Ovary (tissue), 9 donors: ENCODE results near the gene AVL9. TPM values are rescaled to one million over a fixed set of nuclear protein-coding genes. Genes with fewer than 3 reads are reported as not detected.

Experiments used
- DNase-seq, 5 donors: peaks; one replicate each; pipeline ENCODE4 v3.0.0-alpha.2; 2019 to 2020
- H3K27ac ChIP-seq, 2 donors: fragments of 200-600 bp; one replicate each; pipeline versions ENCODE4 v1.5.1 to v1.8.0; 2019 to 2022
- H3K27me3 ChIP-seq: fragments of 200-600 bp; one replicate; pipeline ENCODE4 v1.8.0; 2022
- H3K36me3 ChIP-seq: fragments of 200-600 bp; sonication (generic); one replicate; pipeline ENCODE4 v1.5.1; 2019
- H3K4me1 ChIP-seq: one replicate; pipeline ENCODE4 v1.8.1; 2013; ENCODE audit warnings: mild to moderate bottlenecking, moderate library complexity; ENCODE audit not compliant: insufficient read depth
- H3K4me3 ChIP-seq: fragments of 200-600 bp; sonication (generic); one replicate; pipeline ENCODE4 v1.5.1; 2017
- H3K9me3 ChIP-seq, 2 donors: fragments of 200-600 bp in 1 of 2; sonication (generic) in 1 of 2; one replicate each; pipeline versions ENCODE4 v1.5.1 to v1.8.1; 2013 to 2019; ENCODE audit warnings: mild to moderate bottlenecking in 1 of 2, moderate library complexity in 1 of 2
- CTCF ChIP-seq, 3 donors: fragments of 450-650 bp in 2 of 3; fragments of 200-600 bp in 1 of 3; IDR thresholded peaks; one replicate each; pipeline versions ENCODE4 v1.5.1 to v1.8.0; 2016 to 2022; ENCODE audit warnings: antibody characterized with exemption in 3 of 3, mild to moderate bottlenecking in 1 of 3
- EP300 ChIP-seq: sonication (generic); formaldehyde crosslinking; IDR thresholded peaks from one replicate; pipeline ENCODE4 v1.6.1; 2017; ENCODE audit warnings: antibody characterized with exemption
- POLR2A ChIP-seq: fragments of 450-650 bp; IDR thresholded peaks from one replicate; pipeline ENCODE4 v1.6.1; 2017; ENCODE audit warnings: antibody characterized with exemption, mild to moderate bottlenecking, moderate library complexity
- WGBS, 3 donors: extraction: QIAGEN DNeasy Blood & Tissue Kit in 1 of 3; methylation state at CpG; one replicate each; pipeline versions ENCODE4 v1.1.5 to v1.1.7; 2013 to 2017; 5-methylcytosine and 5-hydroxymethylcytosine counted together
- intact Hi-C, 4 donors: fragments of 100-400 bp; cut with DNase I; formaldehyde crosslinking; loops; one replicate each; pipeline versions ENCODE4 v1.11.0 to v1.15.1; 2022 to 2023
- polyA plus RNA-seq, 2 donors: library from polyadenylated mRNA; stranded (reverse); fragments of 200-250 nt in 1 of 2; fragments of 350-450 nt in 1 of 2; fragmentation: Illumina TruSeq in 1 of 2; extraction: RNeasy Lipid Tissue Mini Kit (QIAGEN cat#74804) in 1 of 2; gene quantifications; one replicate each; pipeline ENCODE4 v1.2.3, GENCODE V29; 2013 to 2014
- total RNA-seq, 7 donors: library from RNA; depleted of rRNA in 2 of 7; stranded (reverse); fragments of >200 nt in 2 of 7; fragmentation: NEBNext Ultra II Directional in 3 of 7; extraction: Animal tissue kit (Norgen Biotek cat#: 25700) in 3 of 7; gene quantifications; one replicate each; pipeline versions ENCODE4 v1.1.0 to v1.2.4, GENCODE V29; 2016 to 2023
- donor health status: DM: no; HTN: no; CAD: no; lungs with moderate emphysema.
- donor health status: DM: no; HTN: no; CAD: no.
- donor health status: Bipolar disorder and iron deficiency.
- donor health status: DM: yes; HTN: yes; CAD: no.
- donor health status: DM: no; HTN: no; CAD: no.
- donor health status: DM: yes; HTN: yes; CAD: no.

The AVL9 gene
- total and polyA plus RNA-seq, 9 donors = 6.8 to 34.4 (median 25.0) TPM

GRCh38 chr7:32559480-32559879 lies 64.2 kb downstream of the AVL9 start:
- DNase-seq = no peak
- TF ChIP-seq POLR2A = no peak
- TF ChIP-seq CTCF (IDR thresholded peaks at IDR 0.05) = no peak
- TF ChIP-seq EP300 = no peak
- intact Hi-C loops = no loop called here
- WGBS, 3 donors = 95 to 99% (median 96%) methylated on average over 4 of the region's 4 CpGs
- Histone ChIP-seq H3K4me1 (no peaks in the 10 kb centered on the region), H3K36me3 (no peaks in the 10 kb centered on the region), H3K27me3 (no peaks in the 10 kb centered on the region), H3K9me3 (no peaks in the 10 kb centered on the region), H3K4me3 (no peak overlapping the region), H3K27ac (no peak overlapping the region)

- no peaks in the 10 kb centered on the region for H3K9me3 ChIP-seq
- TF ChIP-seq POLR2A (no peak), CTCF (IDR thresholded peaks at IDR 0.05) (no peak), EP300 (no peak)
- WGBS, 3 donors = 97 to 100% (median 99%) methylated on average over 2 of the region's 2 CpGs
These were observed 64.8 kb downstream of the AVL9 start for GRCh38 chr7:32560075-32560474.

GRCh38 chr7:32561613-32562012 lies 66.3 kb downstream of the AVL9 start:
- intact Hi-C loops = no loop called here
- no peaks in the 10 kb centered on the region for H3K9me3 ChIP-seq
- 94 to 96% (median 96%) methylated on average over 2 of the region's 2 CpGs for WGBS, 3 donors
- H3K36me3 ChIP-seq = no peaks in the 10 kb centered on the region
- no peak overlapping the region for H3K27ac ChIP-seq
- TF ChIP-seq POLR2A (no peak), EP300 (no peak), CTCF (IDR thresholded peaks at IDR 0.05) (no peak)
- H3K4me1 ChIP-seq = no peaks in the 10 kb centered on the region
- H3K27me3 ChIP-seq = no peaks in the 10 kb centered on the region
- no peak overlapping the region for H3K4me3 ChIP-seq
- no peak for DNase-seq

More at GRCh38 chr7:32560075-32560474, 64.8 kb downstream of the AVL9 start:
- Histone ChIP-seq H3K4me1 (no peaks in the 10 kb centered on the region), H3K27me3 (no peaks in the 10 kb centered on the region), H3K4me3 (no peak overlapping the region), H3K36me3 (no peaks in the 10 kb centered on the region), H3K27ac (no peak overlapping the region)
- intact Hi-C loops = no loop called here
- DNase-seq = no peak

- no peak overlapping the region for H3K27ac ChIP-seq
- H3K36me3 ChIP-seq = no peaks in the 10 kb centered on the region
- no peaks in the 10 kb centered on the region for H3K9me3 ChIP-seq
- DNase-seq = no peak
- no peaks in the 10 kb centered on the region for H3K27me3 ChIP-seq
- intact Hi-C loops = no loop called here
- H3K4me3 ChIP-seq = no peak overlapping the region
- TF ChIP-seq CTCF (IDR thresholded peaks at IDR 0.05) = no peak
- TF ChIP-seq POLR2A = no peak
- TF ChIP-seq EP300 = no peak
- 14 to 39% (median 20%) methylated on average over 3 of the region's 3 CpGs for WGBS, 3 donors
- H3K4me1 ChIP-seq = no peaks in the 10 kb centered on the region
These were observed 69.3 kb downstream of the AVL9 start for GRCh38 chr7:32564542-32564941.
